Measurements from ENCODE around the gene TMTC1.

TMTC1 gene

GRCh38 chr12:29609431-29610215, 174.1 kb downstream of the TMTC1 start:
- DNase-seq = no peak

GRCh38 chr12:29608581-29608980, 175.2 kb downstream of the TMTC1 start:
- DNase-seq = no peak

GRCh38 chr12:29599381-29599780, 184.4 kb downstream of the TMTC1 start:
- no peak for DNase-seq

GRCh38 chr12:29595071-29595755, 188.5 kb downstream of the TMTC1 start:
- no peak for DNase-seq

GRCh38 chr12:29593001-29593400, 190.7 kb downstream of the TMTC1 start:
- DNase-seq = no peak

- DNase-seq = no peak
Measured at GRCh38 chr12:29591140-29592020, 192.4 kb downstream of the TMTC1 start.

GRCh38 chr12:29589851-29590250, 193.9 kb downstream of the TMTC1 start:
- no peak for DNase-seq

- no peak for DNase-seq
Measured at GRCh38 chr12:29589286-29589820, 194.4 kb downstream of the TMTC1 start.

- no peak for DNase-seq
Measured at GRCh38 chr12:29582677-29583272, 201.0 kb downstream of the TMTC1 start.

- no peak for DNase-seq
Measured at GRCh38 chr12:29582146-29582545, 201.6 kb downstream of the TMTC1 start.

- no peak for DNase-seq
Measured at GRCh38 chr12:29581631-29582030, 202.1 kb downstream of the TMTC1 start.

GRCh38 chr12:29580971-29581370, 202.8 kb downstream of the TMTC1 start:
- no peak for DNase-seq

- no peak for DNase-seq
Measured at GRCh38 chr12:29578731-29579130, 205.0 kb downstream of the TMTC1 start.

- DNase-seq = no peak
Measured at GRCh38 chr12:29578070-29578469, 205.7 kb downstream of the TMTC1 start.

- DNase-seq = no peak
Measured at GRCh38 chr12:29574500-29574899, 209.2 kb downstream of the TMTC1 start.

GRCh38 chr12:29572938-29573337, 210.8 kb downstream of the TMTC1 start:
- no peak for DNase-seq

GRCh38 chr12:29572464-29572863, 211.3 kb downstream of the TMTC1 start:
- no peak for DNase-seq

GRCh38 chr12:29569132-29569757, 214.5 kb downstream of the TMTC1 start:
- DNase-seq = no peak

GRCh38 chr12:29566441-29566840, 217.3 kb downstream of the TMTC1 start:
- no peak for DNase-seq

GRCh38 chr12:29565727-29566126, 218.0 kb downstream of the TMTC1 start:
- no peak for DNase-seq

- no peak for DNase-seq
Measured at GRCh38 chr12:29564925-29565324, 218.8 kb downstream of the TMTC1 start.

GRCh38 chr12:29563636-29564035, 220.1 kb downstream of the TMTC1 start:
- no peak for DNase-seq
